ENCODE measurements around the gene CACNA2D2.
A peak's percentile ranks its signal among the peaks of the same experiment; 100 is the strongest.

CACNA2D2 gene

DNA sequence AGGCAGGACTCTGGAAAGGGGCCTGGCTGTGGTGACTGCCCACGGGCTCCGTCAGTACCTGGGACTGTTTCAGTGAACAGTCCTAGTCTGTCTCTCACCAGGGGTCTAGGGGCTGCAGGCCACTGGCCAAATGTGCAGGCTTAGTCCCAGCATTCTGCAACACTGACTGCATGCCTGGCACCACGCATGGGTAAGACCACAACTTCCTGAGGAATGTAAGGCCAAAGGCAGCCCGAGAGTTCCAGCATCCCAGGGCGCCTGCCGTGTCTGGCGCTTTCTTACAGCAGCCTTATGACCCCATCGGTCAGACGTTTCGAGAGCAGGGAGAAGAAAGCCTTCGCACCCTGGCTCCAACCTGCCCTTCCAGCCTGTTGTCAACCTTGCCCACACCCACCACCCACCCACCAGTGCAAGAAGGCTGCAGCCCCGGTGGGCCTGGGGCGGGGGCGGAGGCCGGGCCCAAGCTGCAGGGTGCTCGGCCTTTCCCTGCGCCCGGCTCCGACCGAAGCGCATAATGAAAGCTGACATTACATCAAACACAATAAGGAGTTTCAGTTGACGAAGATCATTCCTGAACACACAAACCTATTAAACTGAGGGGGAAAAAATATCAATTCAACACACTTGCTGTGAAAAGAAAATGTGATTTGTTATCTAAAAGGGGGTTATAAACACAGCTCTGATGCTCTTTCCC is 114.6 kb downstream of the CACNA2D2 start:
- DNase-seq: no peak

DNA sequence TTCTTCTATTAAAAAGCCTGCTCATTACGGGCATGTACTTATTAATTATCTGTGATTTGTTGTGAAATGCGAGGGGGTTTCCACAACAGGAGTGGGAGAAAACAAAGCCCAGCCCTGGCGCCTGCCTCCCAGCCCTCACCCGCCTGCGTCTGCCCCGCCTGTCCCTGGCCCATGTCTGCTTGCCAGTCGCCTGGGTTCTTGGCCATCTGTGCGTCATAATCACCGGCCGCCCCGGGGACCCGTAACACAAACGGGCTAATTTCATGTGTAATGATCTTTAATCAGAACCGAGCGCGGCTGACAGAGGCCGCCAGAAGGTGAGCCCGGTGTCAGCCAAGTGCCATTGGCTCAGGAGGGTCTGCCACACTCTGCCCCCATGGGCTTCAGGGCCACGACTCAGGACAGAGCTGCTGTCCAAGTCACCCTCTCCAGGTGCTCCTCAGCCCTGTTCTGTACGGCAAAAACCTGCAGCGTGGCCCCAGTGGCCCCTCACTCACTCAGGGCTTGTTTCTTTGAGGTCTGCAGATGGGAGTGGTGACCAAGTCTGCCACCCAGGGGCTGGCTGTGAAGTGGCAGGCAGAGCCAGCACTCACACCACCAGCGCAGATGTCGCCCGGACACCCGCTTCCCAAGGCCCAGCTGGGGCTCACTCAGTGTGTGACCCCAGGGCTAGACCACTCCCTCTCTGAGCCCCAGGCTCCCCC is 115.3 kb downstream of the CACNA2D2 start:
- DNase-seq: no peak

DNA sequence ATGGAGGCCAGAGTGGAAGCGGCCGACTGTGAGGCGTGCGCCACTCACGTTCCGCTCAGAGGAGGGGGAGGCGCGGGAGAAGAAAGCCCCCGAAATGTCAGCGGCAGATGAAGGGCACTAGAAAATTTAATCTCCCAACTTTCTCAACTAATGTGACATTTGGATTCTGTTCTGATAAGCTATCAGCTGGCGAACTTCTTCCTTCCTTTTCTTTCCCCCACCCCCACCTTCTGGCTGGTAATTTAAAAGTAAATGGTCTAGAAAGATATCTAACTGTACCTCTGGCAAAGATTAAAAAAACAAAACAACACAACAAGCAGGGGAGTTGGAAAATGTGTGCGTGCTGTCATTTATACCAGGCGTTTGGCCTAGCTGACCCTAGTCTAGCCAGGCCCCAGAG is 117.7 kb downstream of the CACNA2D2 start:
- DNase-seq: no peak

DNA sequence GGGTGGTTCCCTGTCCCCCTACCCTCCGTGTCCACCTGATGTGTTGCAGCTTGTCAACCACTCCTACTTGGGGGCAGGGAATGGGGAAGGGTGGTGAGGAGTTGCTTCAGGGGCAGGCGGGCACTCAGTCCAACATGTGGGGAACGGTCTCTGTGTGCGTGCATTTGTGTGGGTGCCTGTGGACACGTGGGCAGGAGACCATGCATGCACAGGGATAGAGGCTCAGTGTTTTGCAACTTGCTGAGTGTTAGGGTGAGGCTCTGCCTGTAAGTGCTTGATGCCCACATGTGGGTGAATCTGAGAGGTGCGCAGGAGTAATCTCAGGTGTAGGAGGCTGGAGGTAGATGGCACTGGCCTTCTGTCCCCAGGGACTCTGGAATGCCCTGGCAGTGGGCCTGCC is 119.7 kb downstream of the CACNA2D2 start:
- no peak for DNase-seq

DNA sequence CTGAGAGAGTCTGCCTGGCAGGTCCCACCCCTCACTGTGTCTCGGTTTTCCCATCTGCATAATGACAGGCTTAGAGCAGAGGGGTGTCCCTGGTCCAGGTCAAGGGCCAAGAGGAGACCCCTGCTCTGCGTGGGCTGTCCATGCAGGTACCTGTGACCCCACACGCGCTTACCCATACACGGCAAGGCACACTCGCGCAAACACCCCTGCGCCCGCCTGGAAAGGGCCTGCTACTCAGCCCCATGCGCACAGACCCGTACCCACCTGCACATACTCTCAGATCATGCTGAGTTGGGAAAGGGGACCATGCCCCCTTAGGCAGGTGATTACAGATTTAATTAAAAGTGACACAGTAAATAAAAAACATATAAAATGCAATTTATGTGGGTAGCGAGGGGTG is 120.7 kb downstream of the CACNA2D2 start:
- no peak for DNase-seq

DNA sequence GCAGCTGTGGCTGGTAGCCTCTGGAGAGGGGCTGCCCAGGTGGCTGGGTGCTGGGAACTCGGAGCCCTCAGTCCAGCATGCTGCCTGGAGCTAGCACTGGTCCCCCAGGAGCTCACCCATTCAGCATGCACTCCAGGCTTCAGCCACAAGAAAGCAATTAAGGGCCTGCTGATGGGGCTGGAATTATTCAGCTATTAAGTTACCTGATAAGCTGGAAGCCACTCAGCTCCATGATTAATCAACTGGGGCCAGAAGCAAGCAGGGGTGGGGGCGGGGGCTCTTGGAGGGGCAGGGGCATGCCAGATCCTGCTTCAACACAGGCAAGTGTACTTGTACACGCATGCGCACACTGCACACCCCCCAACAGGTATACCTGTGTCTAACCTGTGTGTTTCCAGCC is 122.1 kb downstream of the CACNA2D2 start:
- no peak for DNase-seq

DNA sequence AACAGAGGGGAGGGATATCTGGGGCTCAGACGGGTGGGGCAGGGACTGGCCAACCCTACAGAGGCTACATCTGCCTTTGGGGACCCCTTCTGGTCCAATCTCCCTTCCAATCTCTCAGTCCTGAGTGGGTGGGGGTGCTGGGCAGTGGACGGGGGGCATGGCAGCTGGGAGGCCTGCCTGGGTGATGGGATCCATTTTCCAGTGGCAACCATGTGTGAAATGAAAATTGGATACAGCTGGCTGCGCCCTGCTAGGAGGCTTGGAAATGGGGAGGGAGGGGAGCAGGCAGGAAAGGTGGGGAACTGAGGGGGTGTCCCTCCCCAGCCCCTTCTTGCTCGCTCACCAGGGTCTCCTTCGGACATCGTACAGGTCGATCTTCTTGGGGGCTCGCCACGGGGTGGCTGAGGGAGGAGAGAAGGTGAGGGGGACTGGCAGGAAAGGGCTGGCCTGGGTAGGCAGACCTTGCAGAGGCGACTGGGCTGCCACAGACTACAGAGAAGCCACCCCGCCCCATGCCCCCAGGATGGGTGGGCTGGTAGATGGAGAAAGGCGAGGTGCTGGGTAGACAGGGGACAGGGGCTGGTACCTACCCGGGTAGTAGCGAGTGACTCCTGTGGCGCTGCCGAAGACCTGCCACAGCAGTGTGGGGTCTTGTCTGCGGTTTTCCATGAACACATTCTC is 122.9 kb downstream of the CACNA2D2 start:
- DNase-seq: no peak

DNA sequence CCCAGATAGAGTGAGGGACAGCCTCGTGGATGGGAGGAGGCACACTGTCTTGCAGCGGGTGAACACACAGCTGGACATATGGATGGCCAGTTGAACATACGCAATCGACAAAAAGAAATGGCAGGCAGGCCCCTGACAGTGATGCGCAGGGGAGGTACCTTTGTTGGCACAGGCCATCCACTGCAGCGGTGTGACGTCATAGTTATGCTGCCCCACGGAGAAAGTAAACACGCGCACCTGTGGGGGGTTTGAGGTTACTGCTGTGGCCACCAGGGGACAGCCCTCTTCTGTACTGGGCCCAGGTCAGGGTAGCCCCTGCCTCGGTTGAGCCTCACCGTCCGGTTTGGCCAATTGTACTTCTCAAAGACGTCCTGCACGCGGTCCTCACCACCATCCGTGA is 124.7 kb downstream of the CACNA2D2 start:
- DNase-seq: no peak

DNA sequence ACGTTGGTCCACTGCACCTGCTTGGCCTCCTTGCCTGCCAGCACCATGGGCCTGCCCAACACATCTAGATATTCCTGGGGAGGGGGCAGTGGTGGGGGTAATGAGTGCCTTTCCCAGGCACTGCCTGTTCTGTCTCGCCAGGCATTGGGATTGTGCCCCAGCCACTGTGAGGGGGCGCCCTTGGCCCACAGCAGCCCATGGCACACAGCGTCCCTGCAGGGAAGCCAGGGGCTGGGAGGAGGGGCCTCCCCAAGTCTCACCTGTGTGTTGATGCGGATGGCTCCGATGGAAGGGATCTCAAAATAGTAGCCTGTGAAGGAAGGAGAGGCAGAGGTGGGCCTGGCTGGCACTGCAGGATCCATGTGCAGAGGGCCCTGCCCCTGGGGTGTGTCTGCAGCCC is 125.4 kb downstream of the CACNA2D2 start:
- no peak for DNase-seq

DNA sequence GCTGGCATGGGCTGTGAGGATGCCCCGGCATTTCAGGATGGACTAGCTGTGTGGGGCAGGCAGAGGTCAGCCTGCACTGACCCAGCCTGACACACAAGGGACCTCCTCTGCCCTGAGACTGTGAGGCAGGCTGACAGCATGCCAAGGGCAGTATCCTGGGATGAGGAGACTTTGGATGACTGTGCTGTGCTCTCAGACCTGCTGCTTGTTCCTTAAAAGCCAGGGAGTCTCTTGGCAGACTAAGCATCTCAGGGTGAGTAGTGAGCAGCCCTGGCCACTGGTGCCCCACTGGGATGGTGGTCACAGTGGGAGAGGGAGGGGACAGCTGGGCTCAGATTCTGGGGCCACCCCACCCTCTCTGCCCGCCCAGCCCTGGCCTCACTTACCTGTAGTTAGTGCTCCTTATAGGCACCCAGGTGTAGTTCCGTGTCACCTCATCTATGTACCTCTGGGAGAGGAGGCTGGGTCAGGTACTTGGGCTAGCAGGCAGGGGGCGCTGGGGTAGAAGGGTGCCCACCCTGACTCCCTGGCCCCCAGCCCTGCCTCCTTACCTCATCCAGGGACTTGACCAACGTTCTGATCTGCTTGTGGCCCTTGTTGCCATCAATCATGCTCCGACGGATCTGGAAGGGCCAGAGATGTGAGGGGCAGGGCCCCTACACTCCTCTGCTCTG is 128.0 kb downstream of the CACNA2D2 start:
- DNase-seq: no peak

DNA sequence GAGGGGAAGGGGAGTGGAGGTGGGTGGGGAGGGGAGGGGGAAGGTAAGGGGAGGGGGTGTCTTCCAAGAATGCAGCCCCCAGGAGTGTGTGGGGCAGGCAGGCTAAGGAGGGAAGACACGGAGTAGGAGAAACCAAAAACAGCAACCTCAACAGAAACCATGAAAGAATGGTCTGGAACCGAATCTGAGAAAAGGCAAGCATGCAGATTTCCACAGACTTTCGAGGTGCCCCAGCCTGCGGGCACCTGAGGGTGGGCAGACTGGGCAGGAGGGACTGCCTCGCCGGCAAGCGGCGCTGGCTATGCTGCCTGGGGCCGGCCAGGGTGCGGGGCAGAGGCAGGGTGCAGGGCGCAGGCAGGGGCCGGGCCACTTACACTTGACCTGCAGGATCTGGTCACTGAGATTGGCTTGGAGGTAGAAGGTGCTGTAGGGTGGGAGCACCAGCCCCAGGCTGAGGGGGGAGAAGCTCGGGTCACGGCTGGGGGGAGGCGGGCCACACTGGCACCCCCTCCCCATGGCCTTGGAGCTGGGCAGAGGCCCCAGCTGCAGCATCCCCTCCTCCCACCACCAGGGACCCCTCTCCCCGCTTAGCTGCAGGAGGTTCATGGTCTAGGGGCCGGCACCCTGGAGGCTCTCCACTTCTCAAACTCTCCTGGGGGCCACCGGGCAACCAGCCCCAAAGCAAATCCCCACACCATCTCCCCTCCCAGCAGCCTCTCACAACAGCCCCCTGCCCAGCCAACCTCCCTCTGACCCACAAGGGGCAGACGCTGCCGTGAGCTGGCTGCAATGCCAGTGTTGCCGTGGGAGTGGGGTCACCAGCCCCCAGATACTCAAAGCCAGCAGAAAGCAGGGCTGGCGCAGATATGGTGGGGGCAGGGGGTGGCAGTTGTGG is 128.8 kb downstream of the CACNA2D2 start:
- DNase-seq: no peak

DNA sequence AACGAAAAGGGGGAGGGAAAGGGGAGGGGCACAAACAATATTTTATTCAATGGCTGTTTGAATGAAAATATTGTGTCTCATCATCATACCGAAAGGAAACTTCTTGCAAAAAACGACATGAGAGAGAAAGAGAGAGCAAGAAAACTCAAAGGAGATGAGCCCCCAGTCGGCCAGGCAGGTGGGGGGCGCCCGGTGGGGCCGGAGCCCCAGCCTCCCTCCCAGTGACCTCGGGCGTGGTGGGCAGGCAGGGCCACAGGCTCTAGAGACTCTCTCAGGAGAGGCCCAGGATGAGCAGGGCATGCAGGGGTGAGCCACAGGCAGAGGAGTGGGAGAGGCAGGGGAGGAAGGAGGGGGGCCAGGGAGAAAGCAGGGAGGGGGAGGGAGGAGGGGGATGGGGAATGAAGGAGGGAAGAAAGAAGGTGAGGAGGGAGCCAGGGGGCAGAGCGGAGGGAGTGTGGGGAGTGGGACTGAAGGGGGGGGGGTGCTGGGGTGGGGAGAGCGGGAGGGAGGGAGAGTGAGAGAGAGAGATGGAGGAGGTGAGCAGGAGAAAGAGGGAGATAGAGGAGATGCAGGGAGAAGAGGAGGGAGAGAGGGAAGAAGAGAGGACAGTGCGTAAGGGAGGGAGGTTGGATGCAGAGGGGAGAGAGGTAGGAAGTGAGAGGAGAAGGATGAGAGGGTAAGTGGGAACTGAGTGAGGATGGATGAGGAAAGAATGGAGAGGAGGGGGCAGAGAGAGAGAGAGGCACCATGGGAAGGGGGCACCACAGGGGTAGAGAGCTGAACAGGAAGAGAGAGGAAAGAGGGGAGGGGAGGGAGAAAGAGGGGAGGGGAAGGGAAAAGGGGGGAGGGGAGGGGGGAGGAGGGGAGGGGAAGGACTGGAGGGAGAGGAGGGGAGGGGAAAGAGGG is 130.0 kb downstream of the CACNA2D2 start:
- DNase-seq: no peak

DNA sequence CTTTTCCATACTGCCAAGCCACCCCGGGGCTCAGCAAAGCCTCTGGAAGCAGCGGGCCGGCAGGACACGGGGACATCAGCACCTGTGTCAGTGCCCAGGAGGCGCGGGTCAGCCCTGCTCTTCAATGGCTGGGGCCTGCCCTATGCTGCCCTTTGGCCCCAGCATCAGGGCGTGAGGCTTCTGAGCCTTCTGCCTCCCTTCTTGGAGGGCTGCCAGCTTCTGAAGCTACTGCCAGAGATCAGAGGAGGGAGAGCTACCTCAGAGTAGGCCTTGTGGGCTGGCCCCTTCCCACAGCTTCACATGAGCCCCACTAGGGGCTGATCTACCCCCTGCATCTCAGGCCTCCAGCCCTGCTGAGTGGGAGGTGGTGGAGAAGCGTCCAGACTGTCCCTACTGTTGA is 131.1 kb downstream of the CACNA2D2 start:
- no peak for DNase-seq

DNA sequence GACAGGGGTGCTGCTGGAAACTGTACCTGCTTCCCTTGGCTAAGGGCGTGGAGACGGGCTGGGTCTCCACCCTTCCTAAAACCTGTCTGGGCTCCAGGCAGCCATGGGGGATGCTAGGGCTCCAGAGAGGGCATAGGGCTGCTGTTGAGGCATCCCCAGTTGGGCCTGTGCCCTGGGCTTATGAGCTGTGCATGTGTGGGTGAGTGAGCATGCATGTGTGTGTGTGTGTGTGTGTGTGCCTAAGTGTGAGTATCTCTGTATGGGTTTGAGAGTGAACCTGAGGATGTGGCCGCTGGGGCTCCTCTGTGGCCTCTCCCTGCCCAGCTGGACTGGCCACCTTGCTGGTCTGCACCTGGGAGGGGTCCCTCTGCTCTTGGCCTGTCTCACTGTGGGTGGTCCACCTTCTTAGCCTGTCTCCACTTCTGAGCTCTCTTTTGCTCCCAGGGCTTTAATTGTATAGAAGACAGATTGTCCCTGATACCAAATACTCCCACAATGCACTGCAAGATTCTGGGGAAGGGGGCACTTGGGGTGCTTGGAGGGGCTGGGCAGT is 132.2 kb downstream of the CACNA2D2 start:
- no peak for DNase-seq

DNA sequence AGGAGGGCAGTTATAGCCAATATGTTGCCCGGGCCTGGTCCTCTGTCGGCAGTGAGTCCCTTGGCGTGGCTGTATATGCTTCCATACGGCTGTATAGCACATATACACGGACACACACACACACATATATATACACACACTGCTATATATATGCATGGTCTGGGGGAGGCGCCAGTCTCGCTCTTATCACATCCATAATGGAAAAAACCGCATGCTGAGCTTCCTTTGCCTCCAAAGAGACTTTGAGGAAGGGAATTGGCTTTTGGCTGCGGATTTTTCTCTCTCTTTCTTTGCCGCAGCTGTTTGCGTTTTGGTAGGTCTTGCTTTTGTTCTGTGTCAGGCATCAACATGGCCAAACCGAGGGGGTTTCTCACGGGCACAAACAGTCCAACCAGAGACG is 132.8 kb downstream of the CACNA2D2 start:
- peak; percentile 75 for DNase-seq

DNA sequence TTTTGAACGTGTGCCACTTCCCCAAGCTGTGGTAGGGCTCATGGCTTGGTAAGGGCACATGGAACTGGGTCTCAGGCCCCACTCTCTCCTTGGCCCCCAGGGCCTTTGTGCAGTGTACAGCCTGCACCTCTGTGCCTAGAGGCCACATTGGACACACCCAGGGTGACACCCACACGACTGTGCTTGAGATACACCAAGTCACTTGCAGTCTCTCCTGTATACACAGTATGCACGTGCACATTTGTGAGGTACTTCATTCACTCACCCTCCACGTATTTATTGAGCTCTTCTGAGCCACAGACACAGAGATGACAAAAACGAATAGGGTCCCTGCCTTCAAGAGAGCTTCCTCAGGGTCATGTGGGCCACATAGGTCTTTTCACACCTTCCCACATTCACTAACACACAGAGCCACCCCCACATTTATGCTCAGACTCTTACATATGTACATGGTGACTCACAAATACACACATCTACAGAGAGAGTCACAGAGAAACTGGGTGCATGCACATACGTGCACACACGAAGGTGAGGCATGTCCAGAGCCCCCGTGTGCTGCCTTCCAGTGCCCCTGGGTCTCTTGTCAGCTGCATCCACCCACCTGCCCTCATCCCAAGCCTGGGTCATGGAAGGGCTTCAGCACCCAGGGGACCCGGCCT is 134.3 kb downstream of the CACNA2D2 start:
- DNase-seq: no peak

DNA sequence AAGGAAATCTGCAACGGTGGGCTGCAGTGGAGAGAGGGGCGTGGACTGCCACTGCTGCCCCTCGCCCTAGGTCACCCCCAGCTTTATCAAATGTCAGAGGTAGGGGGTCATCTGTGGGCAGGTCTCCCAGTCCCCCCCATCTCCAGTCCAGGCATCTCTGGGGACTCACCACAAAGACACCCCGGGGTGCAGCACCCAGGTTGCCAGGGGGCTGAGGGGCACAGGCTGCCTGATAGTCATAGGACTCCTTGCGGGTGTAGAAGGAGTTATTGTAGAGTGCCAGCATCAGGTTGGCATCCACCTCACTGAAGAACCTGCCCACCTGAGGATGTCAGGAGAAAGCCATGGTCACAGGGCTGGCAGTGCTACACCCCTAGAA is 137.6 kb downstream of the CACNA2D2 start:
- no peak for DNase-seq

DNA sequence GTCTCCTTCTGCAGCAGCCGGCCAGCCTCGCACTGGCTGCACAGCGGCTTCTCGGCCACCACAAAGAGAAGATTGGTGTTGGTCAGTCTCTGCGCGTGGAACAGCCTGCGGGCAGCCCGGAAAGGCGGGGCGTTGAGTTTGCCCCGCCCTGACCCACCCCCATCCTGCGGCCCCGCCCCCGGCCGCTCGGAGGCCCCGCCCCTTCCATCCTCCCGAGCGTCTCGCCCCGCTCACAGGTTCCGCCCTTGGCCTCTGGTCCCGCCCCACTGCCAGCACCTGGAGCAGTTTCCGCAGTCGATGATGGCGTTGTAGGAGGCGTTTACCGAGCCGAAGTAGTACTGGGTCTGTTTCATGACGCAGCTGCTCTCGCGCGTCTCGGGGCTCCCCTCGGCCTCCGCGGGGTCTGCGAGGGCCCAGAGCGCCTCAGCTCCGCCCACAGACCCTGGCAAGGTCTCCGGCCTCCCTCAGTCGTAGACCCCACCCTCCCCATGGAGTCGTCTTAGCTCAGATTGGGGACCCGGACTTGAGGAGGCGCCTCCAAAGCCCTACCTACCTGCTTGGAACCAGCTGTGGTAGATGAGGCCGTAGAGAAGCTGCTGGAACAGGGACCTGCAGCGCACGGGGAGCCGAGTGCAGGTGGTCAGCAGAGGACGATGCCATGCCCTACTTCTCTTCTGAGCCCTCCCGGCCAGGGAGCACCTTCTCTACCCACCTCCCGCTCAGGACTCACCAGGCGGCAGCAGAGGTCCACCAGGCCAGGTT is 138.2 kb downstream of the CACNA2D2 start:
- peak; percentile 87 for DNase-seq

DNA sequence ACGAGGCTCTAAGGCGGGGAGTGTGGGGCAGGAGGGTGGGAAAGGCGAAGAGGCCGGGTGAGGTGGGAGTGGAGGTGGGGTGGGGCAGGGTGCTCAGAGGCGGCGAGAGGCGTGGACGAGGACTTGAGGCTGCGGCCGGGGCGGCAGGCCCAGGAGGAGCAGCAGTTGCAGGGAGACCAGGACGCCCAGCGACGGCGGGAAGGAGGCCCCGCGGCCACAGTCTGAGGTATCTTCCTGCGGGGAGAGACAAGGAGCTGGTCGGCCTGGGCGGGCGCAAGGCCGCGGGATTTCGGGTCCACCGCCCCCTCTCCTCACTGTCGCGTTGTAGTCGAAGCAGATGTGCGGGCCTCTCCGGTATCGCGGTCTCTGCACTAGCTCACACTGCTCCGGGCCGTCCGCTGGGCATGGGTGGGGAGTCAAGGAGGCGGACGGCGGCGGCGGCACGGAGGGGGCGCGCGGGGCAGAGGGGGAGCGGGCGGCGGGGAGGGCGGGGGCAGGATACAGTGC is 138.8 kb downstream of the CACNA2D2 start:
- DNase-seq: no peak

DNA sequence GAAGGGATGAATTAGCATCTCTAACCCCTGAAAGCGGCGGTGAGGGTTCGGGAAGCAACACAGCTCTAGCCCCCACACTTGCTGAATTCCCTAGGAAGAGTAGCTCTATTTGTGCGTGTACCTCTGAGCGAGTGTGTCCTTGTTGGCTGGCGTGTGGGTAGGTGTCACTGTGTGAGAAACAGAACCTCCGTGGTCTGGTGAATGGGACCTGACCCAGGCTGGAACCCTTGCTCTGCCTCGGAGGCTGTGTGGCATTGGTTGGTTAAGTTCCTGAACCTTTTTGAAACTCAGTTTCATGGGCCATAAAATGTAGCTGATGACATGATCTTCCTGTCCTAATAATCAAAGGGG is 143.7 kb downstream of the CACNA2D2 start:
- no peak for DNase-seq

All from right hindlimb (tissue), 1 donor.